Measurements from ENCODE around the gene RPL15.

RPL15 gene

GRCh38 chr3:23913873-23914743, 2.8 kb upstream of the RPL15 start:
- H3K4me3 ChIP-seq (ENCODE audit: low read depth, low read length): no peak overlapping the region

GRCh38 chr3:23915537-23916108, 1.3 kb upstream of the RPL15 start:
- TF ChIP-seq, protein P1, sequence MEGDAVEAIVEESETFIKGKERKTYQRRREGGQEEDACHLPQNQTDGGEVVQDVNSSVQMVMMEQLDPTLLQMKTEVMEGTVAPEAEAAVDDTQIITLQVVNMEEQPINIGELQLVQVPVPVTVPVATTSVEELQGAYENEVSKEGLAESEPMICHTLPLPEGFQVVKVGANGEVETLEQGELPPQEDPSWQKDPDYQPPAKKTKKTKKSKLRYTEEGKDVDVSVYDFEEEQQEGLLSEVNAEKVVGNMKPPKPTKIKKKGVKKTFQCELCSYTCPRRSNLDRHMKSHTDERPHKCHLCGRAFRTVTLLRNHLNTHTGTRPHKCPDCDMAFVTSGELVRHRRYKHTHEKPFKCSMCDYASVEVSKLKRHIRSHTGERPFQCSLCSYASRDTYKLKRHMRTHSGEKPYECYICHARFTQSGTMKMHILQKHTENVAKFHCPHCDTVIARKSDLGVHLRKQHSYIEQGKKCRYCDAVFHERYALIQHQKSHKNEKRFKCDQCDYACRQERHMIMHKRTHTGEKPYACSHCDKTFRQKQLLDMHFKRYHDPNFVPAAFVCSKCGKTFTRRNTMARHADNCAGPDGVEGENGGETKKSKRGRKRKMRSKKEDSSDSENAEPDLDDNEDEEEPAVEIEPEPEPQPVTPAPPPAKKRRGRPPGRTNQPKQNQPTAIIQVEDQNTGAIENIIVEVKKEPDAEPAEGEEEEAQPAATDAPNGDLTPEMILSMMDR (IDR thresholded peaks at IDR 0.05; ENCODE audit: low read depth, low read length): no peak
- peak overlapping the region; percentile 94 for H3K4me3 ChIP-seq (ENCODE audit: low read depth, low read length)

More at GRCh38 chr3:23913873-23914743, 2.8 kb upstream of the RPL15 start:
- TF ChIP-seq, protein P1 (IDR thresholded peaks at IDR 0.05; ENCODE audit: low read depth, low read length): no peak

GRCh38 chr3:23916152-23916885, 613 bp upstream of the RPL15 start:
- peak overlapping the region; percentile 94 for H3K4me3 ChIP-seq (ENCODE audit: low read depth, low read length)
- TF ChIP-seq, protein P1 (IDR thresholded peaks at IDR 0.05; ENCODE audit: low read depth, low read length): no peak

DNA sequence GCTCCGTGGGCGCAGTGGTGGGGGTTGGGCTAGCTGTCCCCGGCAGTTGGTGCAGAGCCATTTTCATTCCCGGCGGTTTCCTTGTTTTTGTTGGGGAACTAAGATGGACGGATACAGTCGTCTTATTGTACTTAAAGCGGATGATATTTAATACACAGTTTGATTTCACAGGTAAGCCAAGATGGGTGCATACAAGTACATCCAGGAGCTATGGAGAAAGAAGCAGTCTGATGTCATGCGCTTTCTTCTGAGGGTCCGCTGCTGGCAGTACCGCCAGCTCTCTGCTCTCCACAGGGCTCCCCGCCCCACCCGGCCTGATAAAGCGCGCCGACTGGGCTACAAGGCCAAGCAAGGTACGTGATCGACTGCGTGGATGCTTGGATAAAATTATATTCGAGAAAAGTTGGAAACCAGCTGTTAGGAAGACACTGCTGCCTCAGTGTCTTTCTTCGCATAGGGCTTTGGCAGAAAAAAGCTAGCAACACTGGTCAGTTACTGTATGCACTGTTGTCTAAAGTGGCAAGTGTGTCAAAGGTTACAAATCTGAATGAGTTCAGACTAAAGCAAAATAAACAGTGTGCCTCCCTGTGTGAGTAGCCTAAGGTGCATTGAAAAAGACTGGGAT, 859 bp downstream of the RPL15 start:
- peak overlapping the region; percentile 94 for H3K4me3 ChIP-seq (ENCODE audit: low read depth, low read length)

GRCh38 chr3:23918331-23918730, 1.4 kb downstream of the RPL15 start:
- H3K4me3 ChIP-seq (ENCODE audit: low read depth, low read length): peak overlapping the region; percentile 94

GRCh38 chr3:23919628-23920027, 2.7 kb downstream of the RPL15 start:
- H3K4me3 ChIP-seq (ENCODE audit: low read depth, low read length): no peak overlapping the region
- TF ChIP-seq, protein P1 (IDR thresholded peaks at IDR 0.05; ENCODE audit: low read depth, low read length): no peak

DNA sequence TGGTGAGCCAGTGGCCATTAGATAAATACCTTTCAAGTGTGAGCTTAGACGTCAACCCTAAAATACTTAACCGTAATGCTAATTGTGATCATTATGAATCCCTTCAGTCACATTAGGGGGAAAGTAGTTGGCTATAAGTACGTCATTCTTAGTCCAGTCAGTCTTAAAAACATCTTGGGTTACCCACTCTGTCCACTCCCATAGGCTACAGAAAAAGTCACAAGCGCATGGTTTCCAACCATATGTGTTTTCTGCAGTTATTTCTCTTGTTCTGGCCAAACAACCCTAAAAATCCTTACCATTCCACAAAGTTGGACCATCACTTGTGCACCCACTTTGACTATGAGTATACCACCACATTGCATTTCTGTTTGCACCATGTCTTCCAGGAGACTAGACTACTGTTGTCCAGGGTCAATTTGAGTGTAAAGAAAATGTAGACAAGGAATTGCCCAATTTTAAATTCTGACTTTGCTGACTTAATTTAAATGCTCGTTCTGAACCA, 3.3 kb downstream of the RPL15 start:
- TF ChIP-seq, protein P1 (IDR thresholded peaks at IDR 0.05; ENCODE audit: low read depth, low read length): no peak
- no peak overlapping the region for H3K4me3 ChIP-seq (ENCODE audit: low read depth, low read length)
